HG03097 (cell line): Measurements from ENCODE around the gene CZIB.

Source experiments
- ATAC-seq: cut with Tn5 transposase; IDR thresholded peaks from one replicate; pipeline ENCODE4 v1.9.1; 2021; ENCODE audit not compliant: unreplicated experiment, low FRiP score

CZIB gene

DNA sequence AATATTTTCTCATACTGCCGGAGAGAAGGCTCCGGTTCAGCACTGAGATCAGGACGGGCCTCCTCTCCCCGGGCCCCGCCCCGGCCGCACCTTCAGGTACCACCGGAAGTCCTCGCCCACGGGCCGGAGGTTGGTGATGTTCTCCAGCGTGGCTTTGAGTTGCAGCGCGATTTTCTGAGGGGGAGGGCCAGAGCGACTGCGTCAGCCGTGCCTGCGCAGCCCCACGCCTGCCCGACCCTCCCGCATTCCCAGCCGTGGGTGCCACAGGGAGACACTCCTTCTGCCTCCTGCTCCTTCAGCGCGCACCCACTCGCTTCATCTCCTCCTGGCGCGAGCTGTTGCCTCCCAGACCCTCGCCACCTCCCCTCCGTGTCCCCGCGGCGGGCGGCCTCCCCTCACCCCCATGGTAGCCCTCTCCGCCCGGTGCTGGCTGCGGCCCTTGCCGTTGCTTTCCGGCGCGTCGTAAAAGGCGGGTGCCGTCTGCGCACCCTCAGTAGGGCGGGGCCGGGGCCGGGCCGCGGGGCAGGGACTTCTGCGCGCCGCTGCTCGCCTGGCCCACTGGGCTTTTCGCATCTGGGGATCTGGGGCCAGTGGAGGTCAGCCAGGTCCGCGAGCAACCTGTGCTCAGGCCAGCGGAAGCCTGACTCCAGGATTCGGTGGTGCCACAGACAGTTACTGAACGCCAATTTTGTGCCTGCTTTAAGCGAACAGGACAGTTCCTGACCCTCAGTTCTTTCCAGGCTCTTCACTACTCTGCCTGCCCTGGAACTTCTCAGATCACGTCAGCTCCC is at the start of gene CZIB:
TSS of gene CZIB (minus strand) at position 464 of the 791 bp plus-strand sequence. CDS start at position 405, 59 bp downstream.
- peak; percentile 93 for ATAC-seq

DNA sequence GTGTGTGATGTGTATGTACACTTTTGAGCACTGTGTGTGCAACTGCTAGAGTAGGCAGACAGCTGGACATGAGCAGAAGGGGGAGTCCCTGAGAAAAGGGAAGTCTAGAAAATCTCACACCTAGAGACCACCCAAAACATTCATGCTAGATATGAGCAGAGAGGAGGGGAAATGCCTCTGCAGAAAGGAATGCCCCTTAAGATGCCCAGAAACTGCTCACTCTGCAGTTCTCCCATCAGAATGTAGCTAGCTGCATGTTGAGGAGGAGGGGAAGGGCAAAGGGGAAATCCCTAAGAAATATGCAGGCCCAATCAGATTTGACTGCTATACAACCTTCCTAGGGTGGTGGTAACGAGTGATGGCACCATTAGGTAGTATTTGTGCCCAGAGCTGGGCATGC is 49.7 kb upstream of the CZIB start:
- no peak for ATAC-seq

DNA sequence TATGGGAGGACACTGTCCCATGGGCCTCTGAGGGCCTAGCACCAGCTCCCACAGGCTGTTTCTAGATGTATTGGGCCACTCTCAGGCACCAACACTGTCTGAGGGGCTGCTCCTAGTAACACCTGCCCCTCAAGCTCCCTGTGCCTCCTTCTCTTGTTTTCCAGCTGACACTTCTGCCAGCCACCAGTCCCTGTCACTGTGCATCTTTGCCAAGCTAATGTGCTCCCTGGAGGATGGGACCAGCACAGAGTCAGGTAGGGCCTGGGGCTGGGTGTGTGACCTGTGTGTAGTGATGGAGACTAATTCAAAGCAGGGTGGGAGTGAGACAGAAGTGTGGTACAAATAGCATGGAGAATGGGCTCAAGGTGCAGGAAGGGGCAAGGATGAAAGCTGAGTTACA is 47.3 kb upstream of the CZIB start:
- no peak for ATAC-seq

DNA sequence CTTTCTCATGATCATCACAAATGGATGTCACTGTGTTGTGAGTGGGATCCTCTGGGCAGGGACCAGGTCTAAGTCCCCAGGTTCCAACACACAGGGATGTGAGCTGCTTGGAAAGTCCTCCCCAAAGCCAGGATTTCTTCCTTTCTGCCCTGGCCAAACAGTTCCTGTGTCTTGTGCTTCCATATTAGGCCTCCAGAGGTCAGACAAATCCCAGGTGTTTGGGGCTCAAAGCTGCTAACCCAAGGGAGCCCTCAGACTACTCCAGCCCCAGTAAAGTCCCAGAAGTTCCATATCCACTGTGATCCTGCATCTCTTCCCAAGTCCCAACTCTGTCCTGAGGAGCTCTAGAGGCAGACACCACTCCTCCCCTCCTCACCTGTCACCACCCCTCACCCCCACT is 45.6 kb upstream of the CZIB start:
- no peak for ATAC-seq

DNA sequence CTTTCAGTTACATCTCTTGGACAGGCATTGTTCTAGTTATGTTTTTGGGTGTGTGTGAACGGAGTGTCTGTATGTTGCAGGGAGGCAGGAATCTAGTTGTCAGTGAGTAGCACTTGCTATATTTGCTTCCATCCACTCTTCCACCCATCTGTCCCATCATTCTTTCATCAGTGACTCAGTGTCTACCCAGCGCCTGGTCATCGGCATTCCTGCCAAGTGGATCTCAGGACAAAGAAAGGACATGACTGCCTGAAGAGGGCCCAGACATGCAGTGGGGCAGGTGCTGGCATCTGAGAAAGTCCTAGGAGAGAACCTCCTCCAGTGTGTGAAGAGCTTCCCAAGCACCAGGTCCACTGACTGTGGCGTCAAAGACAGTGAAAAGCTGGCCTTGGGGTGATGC is 45.1 kb upstream of the CZIB start:
- no peak for ATAC-seq

DNA sequence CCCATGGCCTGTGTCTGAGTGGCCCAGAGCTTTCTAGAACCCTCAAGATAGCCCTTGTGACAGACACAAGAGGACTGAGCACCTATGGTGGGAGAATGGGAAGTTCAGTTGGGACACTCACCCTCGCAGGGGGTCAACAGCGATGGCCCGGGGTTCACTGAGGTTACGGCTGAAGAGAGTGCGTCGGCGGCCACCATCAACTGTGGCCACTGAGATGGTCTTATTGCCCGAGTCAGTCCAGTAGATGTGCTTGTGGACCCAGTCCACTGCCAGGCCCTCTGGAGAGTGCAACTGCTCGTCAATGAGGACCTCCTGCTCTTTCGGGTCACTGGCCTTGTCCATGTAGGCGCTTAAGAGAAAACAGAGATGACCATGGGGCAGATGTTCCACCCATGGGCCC is 43.6 kb upstream of the CZIB start:
- no peak for ATAC-seq

DNA sequence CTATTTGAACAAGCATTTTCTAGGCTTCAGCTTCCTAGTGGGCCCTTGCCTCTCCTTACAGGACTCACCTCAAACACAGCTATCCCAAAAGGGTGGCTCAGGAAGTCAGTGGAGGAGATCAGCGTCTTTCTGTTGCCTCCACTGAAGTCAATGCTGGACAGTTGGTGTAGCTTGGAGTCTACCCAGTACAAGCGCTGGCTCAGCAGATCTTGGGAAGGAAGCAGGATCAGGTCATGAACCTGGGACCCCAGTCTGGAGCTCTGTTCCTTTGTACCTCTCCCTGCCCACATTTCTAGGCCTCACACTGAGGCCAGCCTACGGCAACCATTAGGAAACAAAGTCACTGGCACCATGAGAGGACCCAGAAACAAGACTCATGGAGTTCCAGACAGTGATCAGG is 41.6 kb upstream of the CZIB start:
- ATAC-seq: no peak

DNA sequence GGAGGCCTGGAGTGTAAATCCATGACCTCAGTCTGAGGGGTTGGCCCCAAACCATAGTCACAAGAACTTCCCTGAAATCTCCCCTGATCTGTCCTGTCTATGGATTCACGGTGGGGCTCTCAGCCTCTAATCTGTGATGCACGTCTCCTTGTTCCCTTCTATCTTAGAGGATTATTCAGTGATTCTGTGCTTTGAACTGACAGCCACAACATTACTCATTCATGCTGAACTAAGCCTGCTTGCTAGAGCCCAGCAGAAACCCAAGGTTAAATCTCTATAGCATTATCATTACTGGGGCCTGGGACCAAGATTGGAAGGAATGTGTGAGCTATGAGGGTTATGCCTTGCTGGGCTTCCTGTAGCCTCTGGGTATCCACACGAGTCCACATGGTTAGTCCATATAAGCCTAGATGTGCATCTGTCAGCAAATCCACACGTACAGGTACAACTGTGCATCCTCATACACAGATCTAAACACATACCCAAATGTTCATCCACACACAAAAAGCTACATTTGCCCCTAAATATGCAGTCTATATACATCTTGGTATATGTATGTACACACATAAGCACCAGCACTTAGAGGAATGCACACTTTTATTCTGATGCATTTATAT is 40.3 kb upstream of the CZIB start:
- ATAC-seq: no peak

DNA sequence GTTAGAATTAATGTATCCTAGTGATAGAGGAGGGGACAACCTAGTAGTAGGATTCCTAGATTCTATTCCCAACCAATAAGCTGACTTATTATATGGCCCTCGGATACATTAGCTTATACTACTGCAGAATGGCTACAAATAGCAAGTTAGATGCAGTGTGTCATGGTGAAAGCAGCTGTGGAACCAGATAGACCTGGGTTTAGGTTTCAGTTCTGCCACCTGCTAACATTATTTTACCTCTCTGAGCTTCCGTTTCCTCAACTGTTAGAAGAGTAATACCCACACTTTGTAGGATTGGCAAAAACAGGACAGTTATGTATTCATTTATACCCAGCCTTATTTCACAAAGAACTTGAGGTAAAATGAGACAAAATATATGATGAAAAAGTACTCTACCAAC is 39.5 kb upstream of the CZIB start:
- no peak for ATAC-seq

DNA sequence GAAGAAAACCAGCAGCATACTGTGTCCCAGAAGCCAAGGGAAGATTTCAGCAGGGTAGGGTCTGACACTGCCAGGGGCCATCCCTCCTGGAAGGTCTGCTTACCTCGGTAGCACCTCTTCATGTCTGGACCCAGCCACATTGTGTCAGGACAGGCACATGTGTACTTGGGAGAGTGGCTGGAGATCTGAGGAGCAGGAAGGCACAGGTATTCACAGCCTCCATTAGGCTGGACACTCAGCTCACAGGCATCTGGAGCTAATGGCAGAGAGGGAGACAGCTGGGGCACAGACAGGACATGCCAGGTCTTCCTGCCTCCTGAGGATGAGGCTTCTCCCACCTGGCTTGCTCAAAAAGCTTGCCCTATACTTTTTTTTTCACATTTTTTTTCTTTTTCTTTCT is 37.8 kb upstream of the CZIB start:
- no peak for ATAC-seq

DNA sequence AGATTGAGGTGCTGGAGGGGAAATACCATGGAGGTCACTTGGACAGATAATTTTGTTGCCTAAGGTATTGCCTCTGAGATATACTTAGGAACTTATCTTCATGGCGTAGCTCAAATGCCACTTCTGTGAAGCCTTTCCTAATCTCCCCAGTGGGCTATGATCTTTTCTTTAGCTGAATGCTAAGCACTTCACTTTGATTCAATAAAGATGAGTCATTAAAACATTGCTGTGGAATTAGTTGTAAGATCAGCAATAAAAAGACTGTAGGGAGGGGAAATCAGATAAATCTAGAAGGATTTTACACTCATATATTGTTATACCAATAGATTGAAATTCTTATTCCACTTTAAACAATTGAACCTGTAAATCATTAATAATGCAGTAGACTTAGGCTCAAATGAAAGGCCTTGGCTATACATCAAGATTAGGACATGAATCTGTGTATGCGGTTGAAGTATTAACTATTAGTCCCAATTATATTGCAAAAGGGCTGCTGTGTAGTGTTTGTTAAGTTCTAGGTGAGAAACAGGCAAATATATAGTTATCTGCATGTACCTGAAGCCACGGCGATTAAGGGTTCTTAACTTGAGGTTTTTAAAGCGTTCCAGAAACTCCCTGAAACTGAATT is 37.1 kb upstream of the CZIB start:
- no peak for ATAC-seq

DNA sequence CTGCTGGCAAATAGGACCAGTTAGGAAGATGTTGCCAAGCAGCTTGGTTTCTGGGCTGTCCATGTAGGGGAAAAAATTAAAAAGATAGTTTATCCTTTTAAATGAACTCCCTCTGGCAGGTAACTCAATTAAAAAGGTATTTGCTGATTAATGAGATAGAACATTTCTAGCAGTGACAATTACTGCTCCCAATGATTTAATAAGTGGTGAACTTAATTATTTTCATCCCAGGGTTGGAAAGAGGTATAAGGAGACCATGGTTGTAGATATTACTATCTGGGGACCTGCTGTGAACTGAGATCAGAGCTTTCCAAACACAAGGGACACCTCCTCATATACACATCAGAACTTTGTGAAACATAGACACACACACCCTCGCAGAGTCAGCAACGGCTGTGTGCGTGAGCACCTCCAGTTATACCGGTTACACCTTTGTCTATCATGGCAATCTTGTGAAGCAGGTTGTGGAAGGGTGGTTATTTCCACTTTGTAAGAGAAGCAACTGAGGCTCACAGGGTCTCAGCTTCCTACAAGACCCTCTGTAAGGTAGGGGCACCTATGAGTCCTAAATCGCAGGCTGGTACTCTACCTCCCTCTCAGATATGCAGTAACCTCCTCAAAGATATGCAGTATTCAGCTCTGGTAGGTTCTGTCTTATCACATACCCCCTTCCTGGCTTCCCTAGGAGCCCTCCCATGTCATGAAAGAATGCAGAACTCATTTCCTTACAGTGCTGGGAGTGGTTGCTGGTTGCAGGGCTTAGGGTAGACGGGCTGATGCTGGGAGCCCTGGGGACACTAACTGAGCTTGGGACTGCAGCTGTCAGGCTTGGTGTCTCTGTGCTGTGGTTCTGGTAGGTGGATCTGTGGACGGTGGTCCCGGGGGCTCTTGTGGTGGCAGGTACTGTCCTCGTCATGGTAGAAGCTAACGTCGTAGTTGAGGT is 36.3 kb upstream of the CZIB start:
- no peak for ATAC-seq

DNA sequence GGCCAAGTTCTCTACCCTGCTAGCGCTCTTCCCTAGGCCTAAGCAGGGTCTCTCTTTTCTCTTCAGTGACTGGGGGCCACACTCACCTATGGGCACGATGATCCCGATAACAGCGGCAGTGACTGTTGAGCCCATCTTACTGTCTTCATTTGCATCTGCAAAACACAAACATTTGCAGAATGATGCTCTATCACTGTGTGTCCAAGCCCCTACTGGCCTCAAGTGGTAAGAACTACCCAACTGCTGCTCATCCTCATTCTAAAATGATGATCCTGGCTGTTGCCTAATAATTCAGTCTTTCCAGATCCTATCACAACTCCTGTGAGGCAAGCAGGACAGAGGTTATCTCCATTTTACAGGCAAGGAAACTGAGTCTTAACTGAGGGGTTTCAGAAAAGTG is 34.6 kb upstream of the CZIB start:
- ATAC-seq: no peak

DNA sequence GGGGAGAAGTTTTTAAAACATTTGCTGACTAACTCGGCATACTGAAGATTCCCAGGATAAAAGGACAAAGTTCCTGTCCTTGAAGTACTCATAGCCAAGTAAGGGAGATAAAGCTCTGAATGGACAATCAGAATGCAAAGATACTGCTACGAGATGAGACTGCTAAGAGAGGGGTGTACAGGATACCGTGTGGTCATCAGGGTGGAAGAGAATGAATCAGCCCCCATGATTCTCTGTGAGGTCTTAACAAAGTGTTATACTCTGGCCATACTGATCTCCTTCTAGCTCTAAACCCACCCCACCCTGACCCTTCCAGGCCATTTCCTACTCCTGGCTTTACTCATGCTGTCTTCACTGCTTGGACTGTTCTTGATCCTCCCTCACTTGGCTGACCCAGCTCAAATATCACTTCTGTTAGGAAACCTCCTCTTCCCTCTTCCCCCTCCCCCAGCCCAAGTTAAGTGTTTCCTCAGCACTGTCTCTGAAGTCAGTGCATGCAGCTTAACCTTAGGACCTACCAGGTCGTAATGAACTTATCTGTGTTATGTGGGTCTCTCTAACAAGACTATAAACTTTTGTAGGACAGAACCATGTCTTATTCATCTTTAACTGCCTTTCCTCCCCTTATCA is 33.7 kb upstream of the CZIB start:
- no peak for ATAC-seq

DNA sequence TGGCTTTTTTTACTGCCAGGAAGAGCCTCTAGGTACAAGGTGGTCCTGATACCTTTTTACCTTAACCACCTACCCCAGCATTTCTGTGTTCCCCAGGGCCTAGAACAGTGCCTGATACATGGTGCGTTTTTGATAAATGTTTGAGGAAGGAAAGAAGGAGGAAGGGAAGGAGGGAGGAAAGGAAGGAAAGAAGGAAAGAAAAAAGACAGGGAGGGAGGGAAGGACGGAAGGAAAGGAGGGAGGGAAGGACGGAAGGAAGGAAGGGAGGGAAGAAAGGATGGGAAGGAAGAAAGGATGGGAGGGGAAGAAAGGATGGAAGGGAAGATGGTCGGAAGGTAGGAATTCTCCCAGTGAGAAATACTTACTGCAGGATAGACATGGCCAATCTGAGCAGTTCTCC is 29.9 kb upstream of the CZIB start:
- no peak for ATAC-seq

DNA sequence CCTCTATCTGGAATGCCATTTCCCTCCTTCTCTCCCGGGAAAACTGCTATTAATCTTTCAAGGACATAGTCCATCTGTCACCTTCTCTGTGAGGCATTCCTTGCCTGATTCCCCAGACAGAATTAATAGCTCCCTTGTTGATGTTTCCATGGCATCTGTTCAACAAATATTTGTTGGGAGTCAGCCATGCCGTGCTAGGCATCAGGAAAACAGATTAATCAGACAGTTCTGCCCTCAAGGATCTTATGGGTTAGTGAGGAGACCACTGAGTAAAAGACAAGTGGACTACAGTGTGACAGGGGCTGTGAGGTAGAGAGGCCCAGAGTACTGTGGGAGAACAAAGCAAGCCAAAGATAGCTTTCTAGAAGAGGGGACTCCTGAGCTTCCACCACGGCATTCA is 29.3 kb upstream of the CZIB start:
- ATAC-seq: no peak

DNA sequence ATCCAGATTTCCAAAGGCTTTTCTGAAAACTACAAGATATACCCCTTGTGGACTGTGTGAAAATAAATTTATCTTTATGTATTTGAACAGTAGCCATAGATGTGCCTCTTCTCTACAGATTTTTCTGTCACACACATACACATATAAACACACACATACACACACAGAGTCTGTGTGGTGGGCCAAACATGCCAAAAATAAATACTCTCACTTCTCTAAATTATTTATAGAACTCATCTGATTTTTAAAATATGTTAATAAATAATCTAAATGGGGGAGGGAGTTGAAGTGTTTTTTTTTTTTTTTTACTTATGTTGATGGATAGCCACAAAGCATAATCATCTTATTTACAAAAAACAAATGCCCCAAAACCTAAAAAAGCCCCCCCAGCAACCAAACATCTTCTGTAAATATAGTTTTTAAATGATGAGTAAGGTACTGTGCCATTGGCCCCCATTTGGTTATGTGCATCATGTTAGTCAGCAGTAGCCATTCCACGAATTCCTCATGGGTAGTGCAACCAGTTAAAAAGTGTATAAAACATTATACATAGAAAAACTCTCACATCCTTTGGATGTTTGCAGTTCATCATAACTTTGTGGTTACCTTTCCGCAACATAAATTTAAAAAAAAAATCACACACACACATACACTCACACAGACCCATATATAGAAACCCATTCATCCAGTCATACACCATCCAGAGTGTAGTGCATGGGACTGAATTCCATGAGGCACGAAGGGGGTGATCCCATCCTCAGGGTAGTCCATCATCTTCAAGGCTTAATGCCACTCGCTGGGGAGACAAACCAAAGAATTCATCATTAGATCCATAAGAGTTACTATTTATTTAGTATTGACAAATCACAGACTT is 26.1 kb upstream of the CZIB start:
- no peak for ATAC-seq

DNA sequence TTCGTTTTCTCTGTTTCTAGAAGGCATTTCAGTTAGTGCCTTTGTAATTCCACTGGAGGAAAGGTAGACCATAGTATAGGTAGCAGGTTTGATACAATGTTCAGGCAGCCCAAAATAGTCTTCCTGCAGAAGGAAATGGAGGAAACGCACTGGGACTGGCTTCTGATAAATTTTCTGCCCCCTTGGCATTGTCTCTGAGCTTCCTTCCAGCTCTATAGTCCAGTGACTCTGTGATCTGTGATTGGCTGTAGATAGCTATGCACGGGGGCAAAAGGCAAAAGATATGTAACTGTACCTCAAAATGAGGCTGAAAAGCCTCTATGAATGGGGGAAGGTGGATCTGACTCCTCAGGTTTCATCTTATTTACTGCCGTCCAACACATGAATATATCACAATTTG is 23.7 kb upstream of the CZIB start:
- ATAC-seq: no peak

DNA sequence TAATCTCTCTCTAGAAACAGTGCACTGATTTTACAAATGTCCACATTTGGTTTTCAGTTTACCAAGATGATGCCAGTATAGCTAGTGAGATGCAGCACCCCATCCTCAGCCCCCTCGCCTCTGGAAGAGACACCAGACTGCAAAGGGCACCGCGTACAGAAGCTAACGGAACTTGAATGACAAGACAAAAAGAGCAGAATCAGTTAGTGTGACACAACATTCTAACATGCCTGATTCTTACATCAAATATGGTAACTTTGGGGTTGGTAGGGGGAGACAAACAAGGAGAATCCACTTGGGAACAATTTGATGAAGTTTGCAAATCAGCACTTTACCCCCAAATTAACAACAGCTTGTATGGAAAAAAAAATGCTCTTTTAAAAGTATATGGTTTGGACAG is 21.9 kb upstream of the CZIB start:
- ATAC-seq: no peak

DNA sequence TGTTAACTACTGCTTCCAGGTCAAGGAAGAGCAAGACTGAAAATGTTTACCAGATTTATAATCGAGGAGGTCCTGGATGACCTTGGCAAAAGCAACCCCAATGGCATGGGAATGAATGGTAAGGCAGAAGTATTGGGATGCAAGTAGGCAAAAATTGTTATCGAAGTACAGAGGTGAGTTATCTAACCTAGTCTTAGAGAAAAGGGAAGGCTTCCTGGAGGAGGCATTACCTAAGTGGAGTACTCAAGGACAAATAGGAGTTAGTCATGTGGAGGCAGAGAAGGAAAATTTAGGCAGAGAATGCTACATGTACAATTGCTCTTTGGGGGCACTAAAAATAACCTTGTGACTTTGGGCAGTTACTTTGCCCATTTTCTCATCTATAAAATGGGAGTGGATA is 21.4 kb upstream of the CZIB start:
- ATAC-seq: no peak
